ENCODE measurements around the gene TK2.
"Not testable (repeated sequence)": the region's sequence is repeated elsewhere in the genome, so short reads cannot be mapped to it uniquely, and the experiment has no call there.

Gene TK2

DNA sequence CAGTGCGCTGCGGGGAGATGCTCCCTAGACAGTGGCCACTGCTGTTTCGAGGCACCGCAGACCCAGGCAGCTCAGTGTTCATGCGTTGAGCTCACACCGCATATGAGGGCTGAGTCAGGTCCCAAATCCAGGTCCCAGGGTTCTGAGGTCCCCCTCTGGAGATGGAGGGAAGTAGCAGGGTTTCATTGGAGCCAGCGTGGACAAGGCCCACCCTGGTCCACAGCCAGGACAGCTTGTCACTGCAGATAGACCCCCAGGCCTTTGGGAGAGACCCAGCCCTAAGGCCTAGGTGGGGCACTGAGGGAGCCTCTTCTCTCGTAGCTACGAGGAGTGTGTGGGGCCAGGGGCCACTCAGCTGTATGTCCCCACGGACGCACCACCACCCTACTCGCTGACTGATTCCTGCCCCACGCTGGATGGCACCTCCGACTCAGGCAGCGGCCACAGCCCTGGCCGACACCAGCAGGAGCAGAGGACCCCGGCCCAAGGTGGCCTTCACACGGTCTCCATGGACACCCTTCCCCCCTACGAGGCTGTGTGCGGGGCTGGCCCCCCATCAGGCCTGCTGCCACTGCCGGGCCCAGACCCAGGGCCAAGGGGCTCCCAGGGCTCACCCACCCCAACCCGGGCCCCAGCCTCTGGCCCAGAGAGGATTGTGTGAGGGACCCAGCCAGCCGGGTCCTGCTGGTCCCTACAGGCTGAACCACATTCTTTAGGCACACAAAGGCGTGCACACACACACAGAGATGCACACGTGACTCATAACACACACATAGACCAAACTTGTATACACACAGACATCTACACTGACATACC, 69.4 kb downstream of the TK2 start:
- DNase-seq: no peak

DNA sequence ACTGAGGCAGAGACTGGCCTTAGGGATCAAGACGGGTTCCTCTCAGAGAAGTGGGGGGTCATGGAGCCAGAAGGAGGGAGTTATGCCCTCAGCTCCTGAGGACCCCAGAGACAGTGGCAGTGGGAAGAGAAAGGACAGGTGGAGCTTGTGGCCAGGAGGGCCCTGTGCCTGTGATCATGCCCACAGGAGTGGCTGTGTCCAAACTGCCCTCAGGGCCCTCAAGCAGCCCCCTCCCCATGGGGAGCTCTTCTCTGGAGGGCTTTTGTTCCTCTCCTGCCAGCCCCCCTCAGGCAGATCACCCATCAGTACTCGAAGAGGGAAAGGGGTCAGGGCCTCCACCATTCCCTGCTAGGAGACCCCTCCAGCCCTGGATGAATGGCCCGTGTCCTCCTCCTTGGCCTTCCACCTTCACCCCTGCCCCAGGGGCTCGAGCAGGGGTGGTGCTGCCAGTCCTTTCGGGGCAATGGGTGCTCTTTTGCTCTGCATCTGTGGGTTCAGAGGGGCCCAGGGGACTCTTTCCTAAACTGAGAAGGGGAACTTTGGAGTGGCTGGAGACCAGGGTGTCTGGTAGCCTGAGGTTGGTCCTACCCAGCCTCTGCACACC, 70.2 kb downstream of the TK2 start:
- DNase-seq: no peak

DNA sequence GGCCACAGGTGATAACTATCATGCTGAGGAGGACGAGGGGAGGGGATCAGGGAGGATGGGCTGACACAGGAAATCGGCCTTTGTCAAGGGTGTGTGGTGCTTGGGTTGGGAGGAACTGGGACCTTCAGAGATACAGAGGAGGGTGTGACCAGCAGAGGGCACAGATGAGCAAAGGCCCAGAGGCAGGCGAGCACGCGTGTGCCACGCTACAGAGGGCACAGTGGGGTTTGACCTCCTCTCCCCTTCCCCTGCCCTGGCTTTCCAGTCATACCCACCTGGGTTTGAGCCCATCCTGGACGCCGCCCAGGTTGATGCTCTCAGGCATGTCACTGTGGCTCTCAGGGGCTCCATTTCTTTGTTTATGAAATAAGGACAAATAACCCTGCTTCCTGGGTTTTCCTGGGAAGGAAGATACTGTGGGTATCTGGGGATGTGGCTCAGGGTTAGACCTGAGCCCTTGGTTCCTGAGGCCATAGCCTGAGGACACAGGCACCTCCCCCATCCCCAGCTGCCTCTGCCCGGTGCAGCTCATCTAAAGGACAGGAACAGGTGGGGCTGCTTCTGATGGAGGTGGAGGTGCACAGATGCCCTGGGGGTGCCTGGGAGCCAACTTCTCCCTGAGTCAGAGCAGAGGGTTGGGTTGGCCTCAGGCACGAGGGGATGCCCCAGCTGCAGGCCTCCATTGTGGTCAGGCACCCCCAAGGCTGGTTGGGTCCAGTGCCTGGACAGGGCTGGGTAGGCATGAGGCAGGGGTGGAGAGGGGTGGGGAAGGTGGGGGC, 71.0 kb downstream of the TK2 start:
- peak; percentile 78 to 80 for DNase-seq

DNA sequence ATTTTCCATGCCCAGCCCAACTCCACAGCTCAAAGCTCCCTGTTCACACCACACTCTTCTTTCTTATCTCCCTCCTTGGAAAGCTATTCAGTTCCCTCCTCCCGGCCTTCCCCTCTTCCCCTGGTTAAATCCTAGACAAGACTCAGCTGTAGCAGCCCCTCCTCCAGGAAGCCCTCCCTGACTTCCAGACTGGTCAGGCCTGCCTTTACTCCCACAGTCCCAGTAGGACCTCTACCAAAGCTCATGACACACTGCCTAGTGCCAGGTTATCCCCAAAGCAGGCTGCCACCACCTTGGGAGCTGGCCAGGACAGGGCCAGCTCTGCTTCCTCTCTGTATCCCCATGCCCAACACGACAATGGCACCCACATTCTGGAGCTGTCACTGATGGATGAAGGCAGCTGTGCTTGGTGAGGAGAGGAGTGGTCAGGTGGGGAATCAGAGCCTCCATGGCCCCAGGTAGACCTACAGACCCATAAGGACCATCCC, 72.8 kb downstream of the TK2 start:
- no peak for DNase-seq

GRCh38 chr16:66476328-66477027, 73.4 kb downstream of the TK2 start:
- DNase-seq: peak; percentile 49 to 53

DNA sequence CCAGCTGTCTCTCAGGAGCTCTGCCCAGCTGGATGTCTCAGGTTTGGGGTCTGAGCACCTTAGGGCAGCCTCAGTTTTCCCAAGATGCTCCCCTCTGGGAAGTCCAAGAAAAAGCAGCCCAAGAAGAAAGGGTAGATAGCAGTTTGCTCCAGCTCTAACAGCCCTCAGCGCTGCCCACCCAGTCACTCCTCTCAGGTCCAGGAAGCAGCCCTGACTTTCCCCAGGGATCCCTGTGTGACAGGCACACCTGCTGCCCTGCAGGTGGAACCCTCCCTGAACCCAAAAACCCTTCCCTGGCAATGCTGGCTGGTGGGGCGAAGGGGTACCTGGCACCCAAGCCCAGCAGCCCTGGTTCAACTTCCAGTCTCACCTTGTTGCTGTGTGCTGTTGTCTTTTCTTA, 74.7 kb downstream of the TK2 start:
- DNase-seq: no peak

DNA sequence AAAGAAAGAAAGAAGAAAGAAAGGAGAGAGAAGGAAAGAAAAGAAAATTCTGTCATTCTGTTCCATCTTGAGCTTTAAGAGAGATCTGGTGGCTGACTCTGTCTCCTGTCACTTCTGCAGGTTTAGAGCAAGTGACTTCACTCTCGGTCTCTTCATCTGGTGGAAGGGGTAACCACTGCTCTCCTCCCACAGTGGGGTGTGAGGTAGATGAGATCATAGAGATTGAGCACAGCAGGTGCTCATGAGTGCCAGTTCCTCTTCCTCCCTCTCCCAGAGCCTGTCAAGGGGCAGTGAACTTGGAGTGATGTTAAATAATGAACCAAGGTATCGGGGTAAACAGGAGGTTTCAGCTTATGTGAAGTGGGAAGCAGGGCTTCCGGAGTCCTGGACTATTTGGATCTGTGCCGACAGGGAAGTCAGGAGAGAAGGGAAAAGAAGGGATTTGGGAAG, 75.1 kb downstream of the TK2 start:
- peak; percentile 32 to 38 for DNase-seq

DNA sequence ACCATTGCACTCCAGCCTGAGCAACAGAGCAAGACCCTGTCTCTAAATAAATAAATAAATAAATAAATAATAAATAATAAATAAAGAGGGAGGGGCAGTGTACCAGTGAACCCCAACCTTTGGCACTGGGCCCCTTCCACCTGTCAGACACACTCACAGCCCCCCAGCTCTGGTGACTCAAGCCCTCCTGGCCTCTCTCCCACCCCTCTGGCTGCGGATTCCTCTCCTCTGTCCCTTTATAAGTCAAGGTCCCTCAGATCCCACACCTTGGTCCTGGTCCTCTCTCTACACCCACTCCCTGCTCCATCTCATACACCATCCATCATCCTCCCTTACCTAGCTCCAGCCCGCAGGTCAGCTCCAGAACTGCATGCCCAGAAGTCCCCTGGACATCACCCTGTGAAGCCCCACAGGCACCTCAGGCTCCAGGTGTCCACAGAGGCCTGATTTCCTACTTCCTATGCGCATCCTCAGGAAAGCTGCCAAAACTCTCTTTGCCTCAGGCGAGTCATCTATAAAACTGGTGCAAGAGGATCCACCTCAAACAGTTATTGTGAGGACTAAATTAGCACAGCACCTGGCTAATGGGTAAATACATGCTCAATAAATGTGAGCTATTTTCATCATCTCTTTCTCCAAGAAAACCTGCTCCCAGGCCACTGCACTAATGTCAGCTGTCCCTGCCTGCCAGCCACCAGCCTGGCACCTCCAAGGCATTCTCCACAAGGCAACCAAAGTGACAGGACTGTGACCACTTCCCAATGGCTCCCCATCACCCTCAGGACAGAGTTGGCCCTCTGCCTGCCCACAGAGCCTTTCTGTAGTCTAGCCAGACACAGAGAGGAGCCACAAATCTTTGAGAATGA, 76.0 kb downstream of the TK2 start:
- DNase-seq: no peak

- no peak for DNase-seq
These were observed 76.8 kb downstream of the TK2 start for GRCh38 chr16:66473051-66473571.

DNA sequence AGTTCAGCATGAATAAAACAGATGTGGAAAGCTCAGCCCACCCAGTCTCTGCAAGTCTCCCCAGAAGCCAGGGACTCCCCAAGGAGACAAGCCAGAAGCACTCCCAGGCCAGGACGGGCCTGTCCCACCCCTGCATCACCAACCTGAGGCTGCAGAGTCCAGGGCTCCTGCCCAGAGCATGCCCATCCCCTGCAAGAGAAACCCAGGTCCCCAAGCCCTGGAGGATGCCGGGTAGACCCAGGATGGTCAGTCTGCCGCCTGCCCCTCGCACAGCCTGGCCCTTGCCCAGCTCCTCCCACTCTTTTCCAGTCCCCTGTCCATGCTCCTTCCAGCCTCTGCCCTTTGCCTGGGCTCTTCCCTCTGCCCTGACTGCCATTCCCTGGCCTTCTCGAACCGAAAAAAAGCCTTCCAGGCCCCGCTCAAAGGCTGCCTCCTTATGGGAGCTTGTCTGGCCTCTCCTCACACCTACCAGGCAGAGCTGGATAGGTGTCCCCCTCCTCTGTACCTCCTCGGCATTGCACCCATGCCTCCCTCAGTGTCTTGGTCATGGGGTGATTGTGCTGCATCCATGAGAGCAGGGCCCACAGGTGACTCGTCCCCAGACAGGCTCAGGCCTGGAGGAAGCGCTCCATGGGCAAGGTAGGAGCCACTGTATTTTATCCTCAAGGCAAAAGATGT, 78.1 kb downstream of the TK2 start:
- DNase-seq: no peak

DNA sequence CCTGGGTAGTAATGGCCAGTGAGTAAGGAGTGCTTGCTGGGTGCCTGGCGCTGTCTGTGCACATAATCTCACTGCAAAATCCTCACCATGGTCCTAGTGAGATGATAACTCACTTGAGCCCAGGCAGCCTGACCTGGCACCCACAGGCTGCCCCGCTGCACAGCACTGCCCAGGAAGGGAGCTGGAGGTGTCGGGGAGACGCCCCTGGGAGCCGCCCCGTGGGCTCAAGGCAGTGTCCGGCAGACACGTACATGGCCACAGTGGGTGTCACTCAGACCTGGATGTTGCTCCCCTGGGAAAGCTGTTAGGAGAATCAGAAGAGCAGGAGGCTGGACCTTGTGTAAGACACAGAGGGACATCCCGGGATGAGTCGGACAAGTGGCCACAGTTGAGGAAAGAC, 78.7 kb downstream of the TK2 start:
- DNase-seq: no peak

DNA sequence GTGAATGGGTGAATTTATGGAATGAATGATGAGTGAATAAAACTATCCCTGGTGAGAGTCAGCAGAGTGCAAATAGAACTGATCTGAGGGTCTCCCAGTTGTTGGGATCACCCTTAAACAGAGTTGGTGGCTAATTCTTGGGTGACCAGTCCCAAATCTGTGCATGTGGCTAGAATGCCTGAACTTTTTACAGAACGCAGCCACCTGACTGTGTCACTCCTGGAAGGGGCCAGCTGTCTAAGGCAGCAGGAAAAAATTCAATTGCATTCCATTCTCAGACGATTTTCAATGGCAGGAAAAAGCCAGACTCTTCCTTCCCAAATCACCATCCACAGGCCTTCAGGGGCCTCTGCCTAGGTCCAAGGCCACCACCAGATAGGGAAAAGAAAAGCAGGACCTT, 79.4 kb downstream of the TK2 start:
- DNase-seq: no peak

DNA sequence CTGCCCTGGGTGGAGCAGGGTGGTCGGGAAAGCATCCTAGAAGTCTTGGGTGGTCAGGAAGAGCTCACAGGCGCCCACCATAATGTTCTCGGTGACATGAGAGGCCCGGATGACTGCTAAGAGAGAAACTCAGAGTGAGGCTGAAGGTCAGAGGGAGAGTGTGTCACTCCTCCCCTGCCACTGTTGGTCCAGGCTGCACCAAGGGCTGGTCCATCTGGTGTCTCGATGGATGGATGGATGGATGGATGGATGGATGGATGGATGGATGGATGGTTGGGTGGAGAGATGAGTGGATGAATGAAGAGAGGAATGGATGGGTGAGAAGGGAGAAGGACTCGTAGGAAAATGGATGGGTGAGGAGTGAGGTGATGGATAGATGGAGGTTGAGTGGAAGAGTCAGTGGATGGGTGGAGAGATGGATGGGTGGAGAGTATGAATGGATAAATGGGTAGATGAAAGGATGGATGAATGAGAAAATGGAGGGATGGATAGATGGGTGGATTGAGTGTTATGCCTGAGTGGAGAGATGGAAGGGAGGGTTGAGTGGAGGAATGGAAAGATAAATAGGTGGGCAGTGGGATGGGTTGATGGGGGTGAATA, 79.9 kb downstream of the TK2 start:
- DNase-seq: no peak

- no peak for DNase-seq
These were observed 80.5 kb downstream of the TK2 start for GRCh38 chr16:66469291-66469946.

- no peak for DNase-seq
These were observed 81.5 kb downstream of the TK2 start for GRCh38 chr16:66468321-66468965.

DNA sequence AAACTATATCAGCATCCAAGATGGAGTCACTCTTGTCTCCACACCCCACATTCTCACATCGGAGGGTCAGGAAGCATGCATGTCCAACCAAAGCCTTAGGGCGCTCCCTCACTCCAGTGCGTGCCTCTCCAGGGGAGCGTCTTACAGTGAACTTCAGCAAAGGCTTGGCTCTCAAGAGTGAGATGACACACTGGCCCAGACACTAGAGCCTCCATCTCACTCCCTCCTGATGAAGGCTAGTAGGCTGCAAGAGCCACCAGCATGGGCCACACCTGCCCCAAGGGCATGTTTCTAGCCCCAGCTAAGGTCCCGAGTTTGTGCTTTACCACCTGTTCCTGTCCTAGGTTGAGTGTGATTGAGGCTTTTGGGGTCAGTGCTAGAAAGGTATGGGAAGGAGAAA, 82.3 kb downstream of the TK2 start:
- no peak for DNase-seq

DNA sequence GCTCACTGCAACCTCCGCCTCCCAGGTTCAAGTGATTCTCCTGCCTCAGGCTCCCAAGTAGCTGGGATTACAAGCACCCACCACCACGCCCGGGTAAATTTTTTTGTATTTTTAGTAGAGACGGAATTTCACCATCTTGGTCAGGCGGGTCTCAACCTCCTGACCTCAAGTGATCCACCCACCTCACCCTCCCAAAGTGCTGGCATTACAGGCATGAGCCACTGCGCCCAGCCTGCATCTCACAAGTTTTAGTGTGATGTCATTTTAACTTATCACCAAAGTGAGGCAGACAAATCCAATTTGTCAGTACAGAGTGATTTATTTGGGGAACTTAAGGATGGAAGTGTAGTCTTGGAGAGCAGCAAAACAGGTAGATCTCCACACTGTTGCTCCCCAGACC, 83.3 kb downstream of the TK2 start:
- DNase-seq: not testable (repeated sequence)

GRCh38 chr16:66465946-66466345, 84.0 kb downstream of the TK2 start:
- DNase-seq: not testable (repeated sequence)

- DNase-seq: no peak
These were observed 87.0 kb downstream of the TK2 start for GRCh38 chr16:66462912-66463311.

DNA sequence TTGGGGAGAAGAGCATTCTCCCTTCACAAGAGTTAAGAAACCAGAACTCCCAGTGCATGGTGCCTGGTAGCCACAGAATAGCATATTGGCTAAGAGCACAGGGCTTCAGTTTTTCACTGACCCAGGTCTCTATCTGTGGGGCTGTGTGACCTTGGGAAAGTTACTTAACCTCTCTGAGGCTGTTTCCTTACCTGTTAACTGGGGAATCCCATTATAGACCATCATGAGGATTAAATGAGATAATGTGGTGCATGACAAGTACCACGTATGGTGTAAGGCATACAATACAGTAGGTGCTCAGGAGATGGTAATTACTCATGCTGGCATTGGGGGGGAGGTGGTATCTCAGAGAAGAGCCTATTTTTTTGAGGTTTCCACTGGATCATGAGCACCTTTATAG, 89.2 kb downstream of the TK2 start:
- DNase-seq: no peak
